Anterior cingulate cortex (tissue), 58 donors: ENCODE results near the gene BROX.
A peak's percentile ranks its signal among the peaks of the same experiment; 100 is the strongest.

Source experiments
- DNase-seq, 58 donors: peaks; one replicate each; lab custom pipeline; 2025; lab: John Stamatoyannopoulos, UW

The BROX gene

DNA sequence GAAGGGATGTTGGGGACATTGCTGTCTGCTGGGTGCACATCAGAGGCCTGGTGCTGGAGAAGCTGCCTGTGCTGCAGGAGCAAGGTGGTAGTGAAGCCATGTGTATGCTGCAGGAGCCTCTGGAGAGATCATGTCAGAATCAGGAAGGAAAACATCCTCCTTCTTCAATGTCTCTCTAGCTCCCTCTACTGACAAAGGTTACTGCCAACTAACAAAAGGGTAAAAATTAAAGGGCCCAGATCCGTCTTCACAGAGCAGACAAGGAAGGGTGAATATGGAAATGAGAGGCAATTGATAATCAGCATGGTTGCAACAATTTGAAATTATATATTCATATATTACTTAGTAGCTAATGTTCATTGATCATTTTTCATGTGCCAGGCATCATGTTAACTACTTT, 56.8 kb downstream of the BROX start:
- DNase-seq: no peak

DNA sequence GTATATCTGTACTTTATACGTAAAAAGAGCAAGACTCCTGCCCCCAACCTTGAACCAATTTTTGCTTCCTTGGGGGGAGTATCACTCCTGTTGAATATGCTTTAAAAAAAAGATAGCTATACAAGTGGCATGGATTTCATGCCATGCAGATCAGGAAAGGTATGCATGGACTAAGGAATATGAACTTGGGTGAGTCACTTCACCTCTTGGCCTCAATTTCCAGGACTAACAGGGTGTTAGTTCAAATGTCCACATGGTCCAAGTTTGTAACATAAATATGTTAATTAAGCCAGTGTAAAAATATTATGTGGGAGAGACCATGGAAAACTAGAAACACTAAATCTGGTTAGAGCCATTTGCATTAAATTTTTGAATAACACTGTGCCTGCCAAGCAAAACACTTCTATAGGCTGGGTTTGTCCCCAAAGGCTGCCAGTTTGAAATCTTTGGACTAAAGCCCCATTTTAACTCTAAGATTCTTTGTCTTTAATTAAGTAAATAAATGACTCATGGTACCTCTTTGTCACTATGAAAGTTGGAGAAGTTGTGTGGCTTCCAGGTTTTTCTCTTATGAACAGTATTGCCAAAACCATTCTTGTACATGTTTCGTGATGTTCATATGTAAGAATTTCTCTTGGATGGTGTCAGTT, 57.7 kb downstream of the BROX start:
- no peak for DNase-seq

DNA sequence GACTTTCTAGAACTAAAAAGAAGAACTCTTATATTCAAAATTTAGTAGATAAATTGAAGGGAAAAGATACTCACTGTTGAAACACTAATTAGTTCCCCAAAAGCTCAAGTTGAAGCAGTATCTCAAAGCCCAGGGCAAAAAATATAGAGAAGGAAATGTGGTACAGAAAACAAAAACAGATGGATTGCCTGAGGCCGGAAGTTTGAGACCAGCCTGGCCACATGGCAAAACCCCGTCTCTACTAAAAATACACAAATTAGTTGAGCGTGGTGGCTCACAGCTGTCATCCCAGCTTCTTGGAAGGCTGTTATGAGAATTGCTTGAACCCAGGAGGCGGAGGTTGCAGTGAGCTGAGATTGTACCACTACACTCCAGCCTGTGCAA, 60.6 kb downstream of the BROX start:
- peak in 9 of 58 donors; percentile 4 to 38 (median 15) for DNase-seq

DNA sequence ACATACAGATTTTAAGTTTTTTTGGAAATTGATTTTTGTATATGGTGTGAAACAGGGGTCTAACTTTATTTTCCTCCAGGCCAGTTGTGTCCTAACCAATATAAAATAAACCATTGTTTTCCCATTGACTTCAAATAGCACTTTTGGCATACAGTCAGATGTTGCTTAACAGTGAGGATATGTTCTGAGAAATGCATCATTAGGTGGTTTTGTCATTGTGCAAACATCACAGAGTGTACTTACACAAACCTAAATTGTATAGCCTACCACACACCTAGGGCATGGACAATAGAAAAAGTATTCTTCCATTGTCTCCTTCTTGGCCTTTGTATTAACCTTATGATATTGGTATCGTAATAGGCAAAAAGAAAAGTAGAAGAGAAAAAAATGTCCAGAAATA, 65.1 kb downstream of the BROX start:
- no peak for DNase-seq

DNA sequence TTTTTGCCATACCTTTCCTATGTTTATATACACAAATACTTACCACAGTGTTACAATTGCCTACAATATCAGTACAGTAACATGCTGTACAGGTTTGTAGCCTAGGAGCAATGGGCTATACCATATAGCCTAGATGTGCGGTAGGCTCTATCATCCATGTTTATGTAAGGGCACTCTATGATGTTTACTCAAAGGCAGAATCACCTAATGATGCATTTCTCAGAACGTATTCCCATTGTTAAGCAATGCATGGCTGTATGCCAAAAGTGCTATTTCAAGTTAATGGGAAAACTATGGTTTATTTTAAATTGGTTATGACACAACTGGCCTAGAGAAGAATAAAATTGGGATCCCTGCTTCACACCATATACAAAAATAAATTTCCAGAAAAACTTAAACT, 65.6 kb downstream of the BROX start:
- DNase-seq: no peak

DNA sequence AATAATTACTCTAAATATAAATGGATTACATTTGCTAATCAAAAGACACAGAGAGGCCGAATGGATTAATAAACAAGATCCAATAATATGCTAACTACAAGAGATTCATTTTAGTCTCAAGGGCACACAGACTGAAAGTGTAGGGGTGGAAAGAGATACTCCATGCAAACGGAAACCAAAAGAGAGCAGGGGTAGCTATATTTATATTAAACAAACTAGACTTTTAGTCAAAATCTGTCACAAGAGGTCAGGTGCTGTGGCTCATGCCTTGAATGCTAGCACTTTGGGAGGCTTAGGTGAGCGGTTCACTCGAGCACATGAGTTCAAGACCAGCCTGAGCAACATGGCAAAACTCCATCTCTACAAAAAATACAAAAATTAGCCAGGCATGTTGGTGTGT, 68.9 kb downstream of the BROX start:
- no peak for DNase-seq

DNA sequence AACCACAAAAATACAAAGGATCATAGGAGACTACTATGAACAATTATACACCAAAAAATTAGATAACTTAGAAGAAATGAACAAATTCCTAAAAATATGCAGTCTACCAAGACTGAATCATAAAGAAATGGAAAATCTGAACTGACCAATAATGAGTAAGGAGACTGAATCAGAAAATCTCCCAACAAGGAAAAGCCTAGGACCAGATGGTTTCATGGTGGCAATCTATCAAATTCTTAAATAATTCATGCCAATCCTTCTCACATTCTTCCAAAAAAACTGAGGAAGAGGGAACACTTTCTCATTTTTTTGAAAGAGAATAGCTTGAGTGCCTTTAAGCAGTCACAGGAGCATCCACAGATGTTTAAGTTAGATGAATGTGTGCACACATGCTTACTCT, 70.7 kb downstream of the BROX start:
- peak in 1 of 58 donors; percentile 23 for DNase-seq

DNA sequence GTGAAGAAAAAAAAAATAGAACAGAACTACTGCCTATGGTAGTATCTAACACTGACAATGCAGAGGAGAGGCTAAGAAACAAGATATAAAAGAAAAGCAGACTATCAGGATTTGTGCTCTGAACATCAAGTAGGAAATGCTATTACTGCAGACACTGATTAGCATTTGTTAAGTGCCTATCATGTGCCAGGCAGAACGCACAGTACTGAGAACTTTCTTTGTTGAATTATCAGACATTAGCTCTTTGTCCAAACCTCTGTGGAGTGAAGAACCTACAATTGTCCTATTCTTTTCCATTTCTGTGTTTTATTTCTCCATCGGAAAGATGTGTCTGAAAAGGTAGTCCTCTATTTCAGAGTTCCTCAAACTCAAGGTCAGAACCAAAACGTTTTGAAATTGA, 72.0 kb downstream of the BROX start:
- DNase-seq: peak in 3 of 58 donors; percentile 20 to 40 (median 26)
